ENCODE results near the gene EXOC6. TPM values are rescaled to one million over a fixed set of nuclear protein-coding genes. Genes with fewer than 3 reads are reported as not detected.

Gene EXOC6
- polyA plus RNA-seq, 2 donors: 1.4 to 2.0 TPM

GRCh38 chr10:93077860-93078337 lies 229.6 kb downstream of the EXOC6 start:
- peaks cover 5 to 9% of the 10 kb centered on the region in 2 donors for H3K4me1 ChIP-seq (ENCODE audit: control insufficient read depth in 2 of 2, insufficient read depth in 2 of 2, low read length in 1 of 2)
- H3K36me3 ChIP-seq (ENCODE audit: control insufficient read depth in 2 of 2, insufficient read depth in 2 of 2, low read length in 1 of 2): no peaks in the 10 kb centered on the region
- peaks cover 1 to 21% of the 10 kb centered on the region in 2 donors for H3K27me3 ChIP-seq (ENCODE audit: control insufficient read depth in 1 of 2, insufficient read depth in 2 of 2, low read length in 2 of 2)
- H3K9me3 ChIP-seq (ENCODE audit: control insufficient read depth in 2 of 2, insufficient read depth in 1 of 2, low read depth in 1 of 2, low read length in 1 of 2): no peaks in the 10 kb centered on the region
- no peak overlapping the region for H3K27ac ChIP-seq (ENCODE audit: low read depth in 2 of 2, low read length in 1 of 2)
- H3K4me3 ChIP-seq (ENCODE audit: low read depth in 1 of 2, low read length in 2 of 2): no peak overlapping the region
- WGBS, 2 donors: 79 to 85% methylated on average over 5 of the region's 5 CpGs

- Histone ChIP-seq H3K4me3 (ENCODE audit: low read depth in 1 of 2, low read length in 2 of 2) (no peak overlapping the region), H3K27me3 (ENCODE audit: control insufficient read depth in 1 of 2, insufficient read depth in 2 of 2, low read length in 2 of 2) (peaks cover 0 to 7% of the 10 kb centered on the region in 2 donors), H3K4me1 (ENCODE audit: control insufficient read depth in 2 of 2, insufficient read depth in 2 of 2, low read length in 1 of 2) (peaks cover 0 to under 1% of the 10 kb centered on the region in 2 donors), H3K27ac (ENCODE audit: low read depth in 2 of 2, low read length in 1 of 2) (no peak overlapping the region), H3K9me3 (ENCODE audit: control insufficient read depth in 2 of 2, insufficient read depth in 1 of 2, low read depth in 1 of 2, low read length in 1 of 2) (no peaks in the 10 kb centered on the region), H3K36me3 (ENCODE audit: control insufficient read depth in 2 of 2, insufficient read depth in 2 of 2, low read length in 1 of 2) (no peaks in the 10 kb centered on the region)
- 58 to 66% methylated on average over 9 of the region's 9 CpGs for WGBS, 2 donors
These were observed 231.5 kb downstream of the EXOC6 start for GRCh38 chr10:93079663-93080349.

GRCh38 chr10:93080350-93081046 lies 232.2 kb downstream of the EXOC6 start:
- H3K27me3 ChIP-seq (ENCODE audit: control insufficient read depth in 1 of 2, insufficient read depth in 2 of 2, low read length in 2 of 2): peaks cover 0 to 6% of the 10 kb centered on the region in 2 donors
- 51 to 52% methylated on average over 22 of the region's 22 CpGs for WGBS, 2 donors
- H3K27ac ChIP-seq (ENCODE audit: low read depth in 2 of 2, low read length in 1 of 2): no peak overlapping the region
- no peaks in the 10 kb centered on the region for H3K36me3 ChIP-seq (ENCODE audit: control insufficient read depth in 2 of 2, insufficient read depth in 2 of 2, low read length in 1 of 2)
- H3K9me3 ChIP-seq (ENCODE audit: control insufficient read depth in 2 of 2, insufficient read depth in 1 of 2, low read depth in 1 of 2, low read length in 1 of 2): no peaks in the 10 kb centered on the region
- H3K4me3 ChIP-seq (ENCODE audit: low read depth in 1 of 2, low read length in 2 of 2): no peak overlapping the region
- no peaks in the 10 kb centered on the region for H3K4me1 ChIP-seq (ENCODE audit: control insufficient read depth in 2 of 2, insufficient read depth in 2 of 2, low read length in 1 of 2)

GRCh38 chr10:93081318-93081717 lies 233.0 kb downstream of the EXOC6 start:
- Histone ChIP-seq H3K4me3 (ENCODE audit: low read depth in 1 of 2, low read length in 2 of 2) (no peak overlapping the region), H3K36me3 (ENCODE audit: control insufficient read depth in 2 of 2, insufficient read depth in 2 of 2, low read length in 1 of 2) (no peaks in the 10 kb centered on the region), H3K4me1 (ENCODE audit: control insufficient read depth in 2 of 2, insufficient read depth in 2 of 2, low read length in 1 of 2) (no peaks in the 10 kb centered on the region), H3K27ac (ENCODE audit: low read depth in 2 of 2, low read length in 1 of 2) (no peak overlapping the region), H3K27me3 (ENCODE audit: control insufficient read depth in 1 of 2, insufficient read depth in 2 of 2, low read length in 2 of 2) (no peaks in the 10 kb centered on the region), H3K9me3 (ENCODE audit: control insufficient read depth in 2 of 2, insufficient read depth in 1 of 2, low read depth in 1 of 2, low read length in 1 of 2) (no peaks in the 10 kb centered on the region)
- WGBS, 2 donors: 55 to 73% methylated on average over 3 of the region's 3 CpGs

- H3K9me3 ChIP-seq (ENCODE audit: control insufficient read depth in 2 of 2, insufficient read depth in 1 of 2, low read depth in 1 of 2, low read length in 1 of 2): no peaks in the 10 kb centered on the region
- H3K27me3 ChIP-seq (ENCODE audit: control insufficient read depth in 1 of 2, insufficient read depth in 2 of 2, low read length in 2 of 2): no peaks in the 10 kb centered on the region
- no peaks in the 10 kb centered on the region for H3K36me3 ChIP-seq (ENCODE audit: control insufficient read depth in 2 of 2, insufficient read depth in 2 of 2, low read length in 1 of 2)
- no peak overlapping the region for H3K27ac ChIP-seq (ENCODE audit: low read depth in 2 of 2, low read length in 1 of 2)
- no peaks in the 10 kb centered on the region for H3K4me1 ChIP-seq (ENCODE audit: control insufficient read depth in 2 of 2, insufficient read depth in 2 of 2, low read length in 1 of 2)
- H3K4me3 ChIP-seq (ENCODE audit: low read depth in 1 of 2, low read length in 2 of 2): no peak overlapping the region
- 56 to 64% methylated on average over 10 of the region's 10 CpGs for WGBS, 2 donors
These were observed 233.5 kb downstream of the EXOC6 start for GRCh38 chr10:93081834-93082233.

GRCh38 chr10:93083743-93084539 lies 235.6 kb downstream of the EXOC6 start:
- H3K4me1 ChIP-seq (ENCODE audit: control insufficient read depth in 2 of 2, insufficient read depth in 2 of 2, low read length in 1 of 2): no peaks in the 10 kb centered on the region
- no peak overlapping the region for H3K4me3 ChIP-seq (ENCODE audit: low read depth in 1 of 2, low read length in 2 of 2)
- H3K27ac ChIP-seq (ENCODE audit: low read depth in 2 of 2, low read length in 1 of 2): no peak overlapping the region
- no peaks in the 10 kb centered on the region for H3K9me3 ChIP-seq (ENCODE audit: control insufficient read depth in 2 of 2, insufficient read depth in 1 of 2, low read depth in 1 of 2, low read length in 1 of 2)
- 85 to 86% methylated on average over 7 of the region's 7 CpGs for WGBS, 2 donors
- no peaks in the 10 kb centered on the region for H3K27me3 ChIP-seq (ENCODE audit: control insufficient read depth in 1 of 2, insufficient read depth in 2 of 2, low read length in 2 of 2)
- H3K36me3 ChIP-seq (ENCODE audit: control insufficient read depth in 2 of 2, insufficient read depth in 2 of 2, low read length in 1 of 2): no peaks in the 10 kb centered on the region

GRCh38 chr10:93085272-93085859 lies 237.0 kb downstream of the EXOC6 start:
- Histone ChIP-seq H3K4me3 (ENCODE audit: low read depth in 1 of 2, low read length in 2 of 2) (no peak overlapping the region), H3K27ac (ENCODE audit: low read depth in 2 of 2, low read length in 1 of 2) (no peak overlapping the region), H3K36me3 (ENCODE audit: control insufficient read depth in 2 of 2, insufficient read depth in 2 of 2, low read length in 1 of 2) (no peaks in the 10 kb centered on the region), H3K27me3 (ENCODE audit: control insufficient read depth in 1 of 2, insufficient read depth in 2 of 2, low read length in 2 of 2) (no peaks in the 10 kb centered on the region), H3K4me1 (ENCODE audit: control insufficient read depth in 2 of 2, insufficient read depth in 2 of 2, low read length in 1 of 2) (no peaks in the 10 kb centered on the region), H3K9me3 (ENCODE audit: control insufficient read depth in 2 of 2, insufficient read depth in 1 of 2, low read depth in 1 of 2, low read length in 1 of 2) (no peaks in the 10 kb centered on the region)
- 58 to 62% methylated on average over 4 of the region's 4 CpGs for WGBS, 2 donors

GRCh38 chr10:93086289-93086688 lies 238.0 kb downstream of the EXOC6 start:
- no peak overlapping the region for H3K4me3 ChIP-seq (ENCODE audit: low read depth in 1 of 2, low read length in 2 of 2)
- no peak overlapping the region for H3K27ac ChIP-seq (ENCODE audit: low read depth in 2 of 2, low read length in 1 of 2)
- H3K4me1 ChIP-seq (ENCODE audit: control insufficient read depth in 2 of 2, insufficient read depth in 2 of 2, low read length in 1 of 2): no peaks in the 10 kb centered on the region
- no peaks in the 10 kb centered on the region for H3K9me3 ChIP-seq (ENCODE audit: control insufficient read depth in 2 of 2, insufficient read depth in 1 of 2, low read depth in 1 of 2, low read length in 1 of 2)
- no peaks in the 10 kb centered on the region for H3K36me3 ChIP-seq (ENCODE audit: control insufficient read depth in 2 of 2, insufficient read depth in 2 of 2, low read length in 1 of 2)
- no peaks in the 10 kb centered on the region for H3K27me3 ChIP-seq (ENCODE audit: control insufficient read depth in 1 of 2, insufficient read depth in 2 of 2, low read length in 2 of 2)
- 92 to 94% methylated on average over 6 of the region's 6 CpGs for WGBS, 2 donors

- Histone ChIP-seq H3K27me3 (ENCODE audit: control insufficient read depth in 1 of 2, insufficient read depth in 2 of 2, low read length in 2 of 2) (no peaks in the 10 kb centered on the region), H3K4me1 (ENCODE audit: control insufficient read depth in 2 of 2, insufficient read depth in 2 of 2, low read length in 1 of 2) (no peaks in the 10 kb centered on the region), H3K9me3 (ENCODE audit: control insufficient read depth in 2 of 2, insufficient read depth in 1 of 2, low read depth in 1 of 2, low read length in 1 of 2) (no peaks in the 10 kb centered on the region), H3K36me3 (ENCODE audit: control insufficient read depth in 2 of 2, insufficient read depth in 2 of 2, low read length in 1 of 2) (no peaks in the 10 kb centered on the region), H3K27ac (ENCODE audit: low read depth in 2 of 2, low read length in 1 of 2) (no peak overlapping the region), H3K4me3 (ENCODE audit: low read depth in 1 of 2, low read length in 2 of 2) (no peak overlapping the region)
- WGBS, 2 donors: 71 to 81% methylated on average over 3 of the region's 3 CpGs
These were observed 239.5 kb downstream of the EXOC6 start for GRCh38 chr10:93087846-93088245.
